OCI-LY7 (cell line): ENCODE measurements around the gene VIPR1.

Experiments
- EZH2phosphoT487 ChIP-seq: fragments of 200-600 bp; sonication (generic); IDR thresholded peaks from 2 replicates; pipeline ENCODE4 v1.6.1; 2018; ENCODE audit warnings: low read depth, borderline replicate concordance, mild to moderate bottlenecking, mixed run types, antibody characterized with exemption, low read length, moderate library complexity, mixed read lengths
- TF ChIP-seq, protein P1 (sequence below): fragments of 200-600 bp; sonication (generic); conservative IDR thresholded peaks from 2 replicates; pipeline ENCODE4 v1.5.1; 2014; ENCODE audit warnings: mild to moderate bottlenecking, antibody characterized with exemption, low read length, moderate library complexity, mixed read lengths

GRCh38 chr3:42539871-42540714 lies 37.6 kb downstream of the VIPR1 start:
- TF ChIP-seq EZH2phosphoT487: no peak
- TF ChIP-seq, protein P1, sequence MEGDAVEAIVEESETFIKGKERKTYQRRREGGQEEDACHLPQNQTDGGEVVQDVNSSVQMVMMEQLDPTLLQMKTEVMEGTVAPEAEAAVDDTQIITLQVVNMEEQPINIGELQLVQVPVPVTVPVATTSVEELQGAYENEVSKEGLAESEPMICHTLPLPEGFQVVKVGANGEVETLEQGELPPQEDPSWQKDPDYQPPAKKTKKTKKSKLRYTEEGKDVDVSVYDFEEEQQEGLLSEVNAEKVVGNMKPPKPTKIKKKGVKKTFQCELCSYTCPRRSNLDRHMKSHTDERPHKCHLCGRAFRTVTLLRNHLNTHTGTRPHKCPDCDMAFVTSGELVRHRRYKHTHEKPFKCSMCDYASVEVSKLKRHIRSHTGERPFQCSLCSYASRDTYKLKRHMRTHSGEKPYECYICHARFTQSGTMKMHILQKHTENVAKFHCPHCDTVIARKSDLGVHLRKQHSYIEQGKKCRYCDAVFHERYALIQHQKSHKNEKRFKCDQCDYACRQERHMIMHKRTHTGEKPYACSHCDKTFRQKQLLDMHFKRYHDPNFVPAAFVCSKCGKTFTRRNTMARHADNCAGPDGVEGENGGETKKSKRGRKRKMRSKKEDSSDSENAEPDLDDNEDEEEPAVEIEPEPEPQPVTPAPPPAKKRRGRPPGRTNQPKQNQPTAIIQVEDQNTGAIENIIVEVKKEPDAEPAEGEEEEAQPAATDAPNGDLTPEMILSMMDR: peak; percentile 86
